Stimulated activated CD4-positive, alpha-beta T cell treated with anti-CD3 and anti-CD28 coated beads, Interleukin-2, amount 100 ng/mL, for 4 hours (primary cell): ENCODE results near the gene PRMT2.
A peak's percentile ranks its signal among the peaks of the same experiment; 100 is the strongest.

Experiments used
- DNase-seq: peaks from one replicate; pipeline ENCODE4 v3.0.0-alpha.2; 2020; ENCODE audit warnings: low read depth

PRMT2 gene

DNA sequence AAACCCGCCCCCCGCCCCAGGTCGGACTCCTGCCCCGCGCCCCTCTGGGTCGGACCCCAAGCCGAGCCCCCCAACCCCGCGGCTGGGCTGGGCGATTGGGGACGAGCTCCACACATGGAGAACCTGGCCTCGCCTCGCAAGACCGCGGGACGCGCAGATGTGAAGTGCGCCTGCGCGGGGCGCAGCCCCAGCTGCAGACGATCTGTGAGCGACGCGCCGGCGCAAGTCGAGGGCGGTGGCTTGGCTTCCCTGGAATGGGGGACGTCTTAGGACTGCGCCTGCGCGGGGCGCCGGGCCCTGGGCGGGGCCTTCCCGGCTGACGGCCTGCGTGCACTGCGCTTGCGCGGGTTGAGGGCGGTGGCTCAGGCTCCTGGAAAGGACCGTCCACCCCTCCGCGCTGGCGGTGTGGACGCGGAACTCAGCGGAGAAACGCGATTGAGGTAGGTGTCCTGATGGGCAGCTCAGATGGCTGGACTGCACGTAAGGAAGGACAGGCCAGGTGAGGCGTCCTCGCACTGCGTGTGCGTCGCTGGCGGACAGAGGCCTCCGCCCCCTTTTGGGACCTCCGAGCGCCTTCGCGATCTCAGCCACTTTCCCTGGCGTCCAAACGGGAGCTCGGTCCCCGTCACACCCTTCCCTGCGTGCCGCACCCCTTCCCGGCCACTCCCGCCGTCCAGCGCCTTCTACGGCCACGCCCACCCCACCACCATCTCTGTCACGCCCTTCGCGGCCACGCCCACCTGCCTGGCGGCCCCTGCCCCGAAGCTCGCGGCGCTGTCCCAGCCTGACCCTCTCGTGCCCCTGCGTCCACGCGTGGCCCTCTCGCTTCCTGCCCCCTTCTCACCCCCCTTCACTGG is at the start of gene PRMT2:
Gene PRMT2 (plus strand): TSS at position 351 of the 857 bp plus-strand sequence. CDS start 1,278 bp downstream, outside the sequence.
- DNase-seq, result peak; percentile 97

DNA sequence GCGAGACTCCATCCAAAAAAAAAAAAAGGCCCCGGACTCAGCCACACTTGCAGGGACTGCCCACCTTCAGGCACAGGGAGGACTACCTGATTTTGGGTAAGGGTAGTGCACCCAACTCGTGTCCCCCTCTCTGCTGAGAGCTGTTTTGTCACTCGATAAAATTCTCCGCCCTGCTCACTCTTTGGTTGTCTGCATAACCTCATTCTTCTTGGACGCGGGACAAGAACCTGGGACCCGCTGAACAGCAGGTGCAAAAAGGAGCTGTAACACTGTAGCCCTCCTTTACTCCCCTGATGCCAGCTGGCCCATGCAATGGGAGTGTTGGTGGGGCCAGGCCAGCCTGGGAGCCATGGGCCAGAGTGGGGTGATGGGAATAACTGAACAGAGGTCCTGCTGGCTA is 41.2 kb upstream of the PRMT2 start:
- no peak for DNase-seq

DNA sequence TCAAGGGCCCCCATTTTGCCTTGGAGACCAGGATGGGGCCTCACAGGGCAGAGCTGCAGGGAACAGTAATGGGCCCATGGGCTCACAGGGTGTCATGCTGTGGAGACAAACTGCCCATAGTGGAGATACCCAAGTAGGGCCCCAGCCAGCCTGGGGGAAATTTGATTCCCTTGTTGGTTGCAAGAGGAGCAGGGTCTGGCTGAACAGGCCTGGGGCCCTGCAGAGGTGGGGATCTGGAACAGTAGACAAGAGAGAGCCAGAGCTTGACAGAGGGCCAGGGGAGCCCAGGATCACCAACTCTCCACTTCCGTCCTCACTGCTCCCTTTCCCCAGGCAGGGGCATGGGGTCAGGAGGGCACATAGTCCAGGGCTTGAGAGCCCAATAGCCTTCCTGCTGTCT is 39.3 kb upstream of the PRMT2 start:
- DNase-seq, result no peak

DNA sequence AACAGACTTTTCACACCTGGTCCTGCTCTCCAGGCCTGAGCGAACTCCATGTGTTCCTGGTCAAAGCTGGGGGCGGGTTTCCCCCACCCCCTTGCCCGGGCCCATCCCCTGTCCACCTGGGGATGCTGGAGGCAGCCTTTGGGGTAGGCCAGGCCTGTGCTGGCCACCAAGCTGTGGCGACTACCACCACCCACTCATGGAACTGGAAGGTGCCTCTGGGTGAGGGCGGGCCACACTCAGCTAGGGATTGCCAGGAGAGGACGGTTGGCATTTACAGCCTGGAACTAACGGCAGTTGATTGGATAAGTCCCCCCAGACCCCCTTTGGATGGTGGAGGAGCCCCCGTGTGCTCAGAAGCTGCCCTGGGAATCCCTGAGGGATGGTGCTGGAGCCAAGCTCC is 38.4 kb upstream of the PRMT2 start:
- no peak for DNase-seq

DNA sequence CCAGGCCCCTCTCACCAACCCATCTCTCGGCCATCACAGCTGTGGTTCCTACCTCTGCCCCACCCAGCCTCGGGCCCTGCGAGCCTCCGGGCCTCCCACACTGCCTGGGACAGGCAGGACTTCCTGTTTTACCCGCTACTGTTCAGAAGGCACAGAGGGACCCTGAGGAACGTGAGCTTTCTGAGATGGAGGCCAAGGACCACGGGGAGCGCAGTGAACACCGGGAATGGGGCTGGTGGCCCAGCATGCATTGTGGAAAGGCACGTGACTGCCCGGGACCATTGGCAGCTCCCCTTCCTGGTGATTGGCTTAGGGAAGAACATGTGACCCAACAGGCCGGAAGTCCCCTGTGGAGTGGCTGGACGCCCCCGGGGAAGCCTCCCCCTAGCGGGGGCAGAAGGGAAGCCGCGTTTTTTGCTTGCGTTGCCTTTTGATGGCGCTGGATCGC is 37.6 kb upstream of the PRMT2 start:
- no peak for DNase-seq

GRCh38 chr21:46598581-46599572 is 36.6 kb upstream of the PRMT2 start:
- no peak for DNase-seq

GRCh38 chr21:46600305-46600704 is 35.2 kb upstream of the PRMT2 start:
- DNase-seq, result no peak

GRCh38 chr21:46600978-46601377 is 34.5 kb upstream of the PRMT2 start:
- DNase-seq, result no peak

DNA sequence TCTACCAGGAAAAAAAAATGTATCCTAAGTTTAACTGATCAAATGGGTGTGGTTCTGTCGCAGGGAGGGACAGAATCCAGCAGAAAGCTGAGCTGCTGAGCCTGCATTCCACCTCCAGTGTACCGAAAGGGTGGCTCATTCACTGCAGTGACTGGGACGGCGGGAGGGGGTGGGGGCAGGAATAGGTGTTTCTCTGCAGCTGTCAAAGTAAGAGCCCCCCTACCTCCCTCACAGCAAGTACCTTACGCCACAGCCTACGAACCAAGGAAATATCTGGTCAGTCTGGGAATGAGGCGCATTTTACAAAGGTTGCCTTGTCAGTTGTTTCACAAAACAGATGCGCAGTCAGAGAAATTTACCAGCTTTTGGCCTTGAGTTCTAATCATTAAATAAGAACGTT is 32.2 kb upstream of the PRMT2 start:
- no peak for DNase-seq

GRCh38 chr21:46604329-46604974 is 31.0 kb upstream of the PRMT2 start:
- no peak for DNase-seq

GRCh38 chr21:46604975-46605766 is 30.3 kb upstream of the PRMT2 start, which contains the start of gene S100B:
S100B (minus strand) TSS chr21:46605082; CDS start chr21:46602415, 2,667 bp downstream.
- no peak for DNase-seq

GRCh38 chr21:46605767-46606426 is 29.6 kb upstream of the PRMT2 start:
- no peak for DNase-seq

- DNase-seq, result no peak
Measured at GRCh38 chr21:46606427-46606813, 29.1 kb upstream of the PRMT2 start.

- no peak for DNase-seq
Measured at GRCh38 chr21:46607636-46608035, 27.8 kb upstream of the PRMT2 start.

DNA sequence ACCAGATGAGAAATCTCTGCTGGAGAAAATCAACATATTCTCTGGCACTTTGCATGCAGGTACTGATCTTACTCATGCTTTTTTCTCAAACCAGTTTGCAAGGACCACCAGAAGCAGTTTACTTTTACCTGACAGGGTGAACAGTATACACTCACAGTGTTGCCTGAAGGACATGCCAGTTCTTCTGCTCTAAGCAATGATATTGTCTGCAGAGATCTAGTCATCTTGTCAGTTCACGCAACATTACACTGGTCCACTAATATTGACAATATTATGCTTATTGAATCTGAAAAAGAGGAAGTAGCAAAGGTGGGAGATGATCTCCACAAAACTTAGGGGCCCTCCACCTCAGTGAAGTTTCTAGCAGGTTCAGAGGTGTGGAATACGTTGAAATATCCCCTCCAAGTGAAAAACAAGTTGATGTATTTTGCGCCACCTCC is 26.8 kb upstream of the PRMT2 start:
- DNase-seq, result no peak

GRCh38 chr21:46610018-46610701 is 25.3 kb upstream of the PRMT2 start:
- DNase-seq, result no peak

DNA sequence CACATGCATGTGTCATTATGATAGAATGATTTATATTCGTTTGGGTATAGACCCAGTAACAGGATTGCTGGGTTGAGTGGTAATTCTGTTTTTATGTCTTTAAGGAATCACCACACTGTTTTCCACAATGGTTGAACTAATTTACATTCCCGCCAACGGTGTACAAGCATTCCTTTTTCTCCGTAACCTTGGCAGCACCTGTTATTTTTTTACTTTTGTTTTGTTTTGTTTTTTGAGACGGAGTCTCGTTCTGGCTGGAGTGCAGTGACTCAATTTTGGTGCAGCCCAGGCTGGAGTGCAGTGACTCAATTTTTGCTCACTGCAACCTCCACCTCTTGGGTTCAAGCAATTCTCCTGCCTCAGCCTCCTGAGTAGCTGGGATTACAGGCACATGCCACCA is 22.1 kb upstream of the PRMT2 start:
- DNase-seq, result no peak

GRCh38 chr21:46616050-46616449 is 19.4 kb upstream of the PRMT2 start:
- DNase-seq, result no peak

DNA sequence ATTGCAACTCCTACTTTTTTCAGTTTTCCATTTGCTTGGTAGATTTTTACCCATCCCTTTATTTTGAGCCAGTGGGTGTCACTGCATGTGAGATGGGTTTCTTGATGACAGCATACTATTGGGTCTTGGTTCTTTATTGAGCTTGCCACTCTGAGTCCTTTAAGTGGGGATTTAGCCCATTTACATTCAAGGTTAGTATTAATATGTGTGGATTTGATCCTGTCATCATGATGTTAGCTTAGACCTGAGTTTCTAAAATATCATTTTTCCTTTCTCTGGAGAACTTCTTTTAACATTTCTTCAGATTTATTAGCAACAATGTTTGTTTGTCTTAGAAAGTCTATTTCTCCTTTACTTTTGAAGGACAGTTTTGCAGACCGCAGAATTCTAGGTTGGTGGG is 18.8 kb upstream of the PRMT2 start:
- DNase-seq, result no peak
